GDM1 (cell line): ENCODE measurements around the gene PRUNE2.
"Not testable (repeated sequence)": the region's sequence is repeated elsewhere in the genome, so short reads cannot be mapped to it uniquely, and the experiment has no call there.

Experiments used
- DNase-seq: peaks from one replicate; lab custom pipeline; 2025; lab: John Stamatoyannopoulos, UW

PRUNE2 gene

GRCh38 chr9:76905791-76906646 is at the start of gene PRUNE2:
PRUNE2 (minus strand) TSS chr9:76906114; CDS start chr9:76905963, 151 bp downstream.
- DNase-seq: no peak

- DNase-seq: not testable (repeated sequence)
These were observed 49.5 kb upstream of the PRUNE2 start for GRCh38 chr9:76955406-76955805.

- no peak for DNase-seq
These were observed 44.0 kb upstream of the PRUNE2 start for GRCh38 chr9:76949865-76950264.

- no peak for DNase-seq
These were observed 38.1 kb upstream of the PRUNE2 start for GRCh38 chr9:76944011-76944410.

GRCh38 chr9:76943054-76943453 is 37.1 kb upstream of the PRUNE2 start:
- no peak for DNase-seq

GRCh38 chr9:76932757-76933156 is 26.8 kb upstream of the PRUNE2 start:
- DNase-seq: no peak

GRCh38 chr9:76932265-76932664 is 26.4 kb upstream of the PRUNE2 start:
- DNase-seq: no peak

- no peak for DNase-seq
These were observed 21.8 kb upstream of the PRUNE2 start for GRCh38 chr9:76927540-76928240.

- DNase-seq: no peak
These were observed 20.9 kb upstream of the PRUNE2 start for GRCh38 chr9:76926846-76927245.

- no peak for DNase-seq
These were observed 20.4 kb upstream of the PRUNE2 start for GRCh38 chr9:76926324-76926741.

GRCh38 chr9:76921165-76921564 is 15.3 kb upstream of the PRUNE2 start:
- no peak for DNase-seq

GRCh38 chr9:76917299-76917698 is 11.4 kb upstream of the PRUNE2 start:
- DNase-seq: no peak

GRCh38 chr9:76916231-76916630 is 10.3 kb upstream of the PRUNE2 start:
- no peak for DNase-seq

- no peak for DNase-seq
These were observed 7.6 kb upstream of the PRUNE2 start for GRCh38 chr9:76913467-76913866.

- DNase-seq: peak; percentile 4
These were observed 6.8 kb upstream of the PRUNE2 start for GRCh38 chr9:76912636-76913275.

- no peak for DNase-seq
These were observed 6.1 kb upstream of the PRUNE2 start for GRCh38 chr9:76911971-76912370.

GRCh38 chr9:76910861-76911260 is 4.9 kb upstream of the PRUNE2 start:
- no peak for DNase-seq

- no peak for DNase-seq
These were observed 697 bp upstream of the PRUNE2 start for GRCh38 chr9:76906647-76906975.

- no peak for DNase-seq
These were observed 1.1 kb downstream of the PRUNE2 start for GRCh38 chr9:76904661-76905457.

- no peak for DNase-seq
These were observed 3.5 kb downstream of the PRUNE2 start for GRCh38 chr9:76902395-76902794.

GRCh38 chr9:76901801-76902200 is 4.1 kb downstream of the PRUNE2 start:
- DNase-seq: no peak

- DNase-seq: no peak
These were observed 5.0 kb downstream of the PRUNE2 start for GRCh38 chr9:76900884-76901440.
